ENCODE results near the gene F8.

F8 gene

GRCh38 chrX:155001873-155002272 is 20.6 kb downstream of the F8 start:
- DNase-seq (ENCODE audit: low read depth) = no peak
- H3K4me3 ChIP-seq (ENCODE audit: control insufficient read depth, low read depth, low read length) = no peak overlapping the region
- no peak for TF ChIP-seq CTCF (IDR thresholded peaks at IDR 0.05; ENCODE audit: control insufficient read depth, insufficient read depth, low read depth, low read length, missing control alignments)

- no peak for DNase-seq (ENCODE audit: low read depth)
- no peak for TF ChIP-seq CTCF (IDR thresholded peaks at IDR 0.05; ENCODE audit: control insufficient read depth, insufficient read depth, low read depth, low read length, missing control alignments)
- H3K4me3 ChIP-seq (ENCODE audit: control insufficient read depth, low read depth, low read length) = no peak overlapping the region
These were observed 21.7 kb downstream of the F8 start for GRCh38 chrX:155000841-155001240.

GRCh38 chrX:154998204-154998880 is 24.2 kb downstream of the F8 start:
- DNase-seq (ENCODE audit: low read depth) = no peak
- no peak overlapping the region for H3K4me3 ChIP-seq (ENCODE audit: control insufficient read depth, low read depth, low read length)
- TF ChIP-seq CTCF (IDR thresholded peaks at IDR 0.05; ENCODE audit: control insufficient read depth, insufficient read depth, low read depth, low read length, missing control alignments) = no peak

GRCh38 chrX:154991476-154991875 is 31.0 kb downstream of the F8 start:
- no peak for DNase-seq (ENCODE audit: low read depth)
- H3K4me3 ChIP-seq (ENCODE audit: control insufficient read depth, low read depth, low read length) = no peak overlapping the region
- no peak for TF ChIP-seq CTCF (IDR thresholded peaks at IDR 0.05; ENCODE audit: control insufficient read depth, insufficient read depth, low read depth, low read length, missing control alignments)

- H3K4me3 ChIP-seq (ENCODE audit: control insufficient read depth, low read depth, low read length) = no peak overlapping the region
- DNase-seq (ENCODE audit: low read depth) = no peak
- no peak for TF ChIP-seq CTCF (IDR thresholded peaks at IDR 0.05; ENCODE audit: control insufficient read depth, insufficient read depth, low read depth, low read length, missing control alignments)
These were observed 31.5 kb downstream of the F8 start for GRCh38 chrX:154991039-154991438.

- TF ChIP-seq CTCF (IDR thresholded peaks at IDR 0.05; ENCODE audit: control insufficient read depth, insufficient read depth, low read depth, low read length, missing control alignments) = no peak
These were observed 32.0 kb downstream of the F8 start for GRCh38 chrX:154990496-154990895.

More at GRCh38 chrX:154990496-154990895, 32.0 kb downstream of the F8 start:
- no peak for DNase-seq (ENCODE audit: low read depth)
- H3K4me3 ChIP-seq (ENCODE audit: control insufficient read depth, low read depth, low read length) = no peak overlapping the region

Measured in AG09309 (cell line).